H1 (cell line): ENCODE data around the gene SENP3. TPM values are rescaled to one million over a fixed set of nuclear protein-coding genes. Genes with fewer than 3 reads are reported as not detected.

Source experiments
- CTCF ChIA-PET: fragments of 300-600 bp; sonication (Branson Sonifier 250); formaldehyde crosslinking; loops from one replicate; lab custom pipeline; 2021; ENCODE audit not compliant: partially characterized antibody; lab: Charles Lee
- POLR2A ChIA-PET: fragments of 300-600 bp; sonication (Branson Sonifier 250); formaldehyde crosslinking; loops from one replicate; lab custom pipeline; 2021; ENCODE audit warnings: inconsistent platforms; ENCODE audit not compliant: partially characterized antibody; lab: Charles Lee
- DNase-seq, 2 experiments: peaks; one replicate each; pipeline versions ENCODE4 v3.0.0 to v3.0.0-alpha.2; 2010 to 2022; ENCODE audit warnings: low spot score in 2 of 2, low read depth in 1 of 2, mixed read lengths in 1 of 2
- FAIRE-seq: peaks from 2 replicates; lab custom pipeline; 2011; peaks lifted over from hg19 to GRCh38; lab: Jason Lieb, UNC
- H2AFZ ChIP-seq: 2 replicates; pipeline ENCODE4 v1.8.1; 2012; ENCODE audit warnings: low read length, inconsistent platforms
- H2AK5ac ChIP-seq: 2 replicates; pipeline ENCODE4 v1.6.1; 2013; ENCODE audit warnings: low read depth, low read length
- H2BK120ac ChIP-seq: replicated peaks from 2 replicates; pipeline ENCODE3; 2013; ENCODE audit warnings: low read depth, low read length, inconsistent platforms
- H2BK12ac ChIP-seq: 2 replicates; pipeline ENCODE4 v1.6.1; 2013; ENCODE audit warnings: low read depth, low read length
- H2BK15ac ChIP-seq: 2 replicates; pipeline ENCODE4 v1.6.1; 2013; ENCODE audit warnings: low read length
- H2BK20ac ChIP-seq: 2 replicates; pipeline ENCODE4 v1.6.1; 2013; ENCODE audit warnings: low read length
- H2BK5ac ChIP-seq: 2 replicates; pipeline ENCODE4 v1.6.1; 2013; ENCODE audit warnings: low read depth, low read length
- H3K14ac ChIP-seq: 2 replicates; pipeline ENCODE4 v1.6.1; 2013; ENCODE audit warnings: inconsistent platforms; ENCODE audit not compliant: insufficient read length
- H3K18ac ChIP-seq: 2 replicates; pipeline ENCODE4 v1.6.1; 2013; ENCODE audit warnings: low read length; ENCODE audit errors: extremely low read depth
- H3K23ac ChIP-seq: 2 replicates; pipeline ENCODE4 v1.6.1; 2013; ENCODE audit warnings: inconsistent platforms; ENCODE audit not compliant: insufficient read length
- H3K23me2 ChIP-seq: 2 replicates; pipeline ENCODE4 v1.6.1; 2013; ENCODE audit warnings: low read depth, low read length
- H3K27ac ChIP-seq: 2 replicates; pipeline ENCODE4 v1.6.1; 2011; ENCODE audit warnings: low read depth, low read length, inconsistent platforms
- H3K27me3 ChIP-seq, 4 experiments: replicated peaks in 1 of 4; 1 replicate in 1 of 4; 2 replicates in 3 of 4; pipeline versions ENCODE4 v1.6.1 to v1.8.1; 2011 to 2013; ENCODE audit warnings: low read length in 3 of 4, mild to moderate bottlenecking in 3 of 4, inconsistent platforms in 2 of 4, mixed read lengths in 2 of 4, moderate library complexity in 1 of 4; ENCODE audit not compliant: control insufficient read depth in 3 of 4, insufficient read depth in 3 of 4; ENCODE audit errors: extremely low read depth in 1 of 4
- H3K36me3 ChIP-seq, 4 experiments: 2 replicates each; pipeline versions ENCODE4 v1.6.1 to v1.8.1; 2011 to 2013; ENCODE audit warnings: mild to moderate bottlenecking in 4 of 4, low read length in 3 of 4, moderate library complexity in 2 of 4, control low read depth in 1 of 4, inconsistent platforms in 1 of 4; ENCODE audit not compliant: insufficient read depth in 4 of 4, control insufficient read depth in 2 of 4
- H3K4ac ChIP-seq: replicated peaks from 2 replicates; pipeline ENCODE3; 2013; ENCODE audit warnings: low read length, low read depth, mixed read lengths, inconsistent platforms; ENCODE audit not compliant: insufficient read length
- H3K4me1 ChIP-seq, 4 experiments: replicated peaks in 1 of 4; 1 replicate in 1 of 4; 2 replicates in 3 of 4; pipeline versions ENCODE4 v1.6.1 to v1.8.1; 2011 to 2013; ENCODE audit warnings: low read length in 3 of 4, inconsistent platforms in 2 of 4, mixed read lengths in 1 of 4; ENCODE audit not compliant: insufficient read depth in 4 of 4, control insufficient read depth in 3 of 4
- H3K4me2 ChIP-seq, 2 experiments: 2 replicates each; pipeline versions ENCODE4 v1.6.1 to v1.8.1; 2011 to 2013; ENCODE audit warnings: low read depth in 2 of 2, low read length in 2 of 2, control low read depth in 1 of 2, inconsistent platforms in 1 of 2, mild to moderate bottlenecking in 1 of 2; ENCODE audit not compliant: insufficient read depth in 1 of 2
- H3K4me3 ChIP-seq, 4 experiments: fragments of 200-600, 300-600 bp in 1 of 4; sonication (generic), shearing (Covaris generic), sonication (Bioruptor Twin) in 1 of 4; 2 replicates each; pipeline versions ENCODE4 v1.5.1 to v1.8.1; 2011 to 2016; ENCODE audit warnings: low read length in 4 of 4, low read depth in 3 of 4, control low read depth in 2 of 4, inconsistent platforms in 2 of 4, mild to moderate bottlenecking in 2 of 4, mixed read lengths in 1 of 4, moderate library complexity in 1 of 4; ENCODE audit not compliant: insufficient read depth in 2 of 4; ENCODE audit errors: extremely low read depth in 1 of 4
- H3K56ac ChIP-seq: replicated peaks from 2 replicates; pipeline ENCODE3; 2013; ENCODE audit warnings: low read depth, mild to moderate bottlenecking, mixed read lengths, low read length, inconsistent platforms; ENCODE audit not compliant: insufficient read length
- H3K79me1 ChIP-seq: 2 replicates; pipeline ENCODE4 v1.6.1; 2013; ENCODE audit warnings: low read depth, low read length, control low read depth
- H3K79me2 ChIP-seq, 2 experiments: 2 replicates each; pipeline versions ENCODE4 v1.6.1 to v1.8.1; 2012 to 2013; ENCODE audit warnings: low read length in 2 of 2, mild to moderate bottlenecking in 2 of 2, inconsistent platforms in 1 of 2; ENCODE audit not compliant: insufficient read depth in 2 of 2, control insufficient read depth in 1 of 2
- H3K9ac ChIP-seq, 4 experiments: replicated peaks in 1 of 4; 1 replicate in 1 of 4; 2 replicates in 3 of 4; pipeline versions ENCODE4 v1.6.1 to v1.8.1; 2011 to 2013; ENCODE audit warnings: low read depth in 3 of 4, low read length in 3 of 4, control low read depth in 2 of 4, mild to moderate bottlenecking in 2 of 4, moderate library complexity in 2 of 4, inconsistent platforms in 1 of 4; ENCODE audit errors: extremely low read depth in 1 of 4
- H3K9me3 ChIP-seq, 2 experiments: 2 replicates each; pipeline versions ENCODE4 v1.6.1 to v1.8.1; 2012 to 2013; ENCODE audit warnings: mild to moderate bottlenecking in 2 of 2, moderate library complexity in 2 of 2, control low read depth in 1 of 2, inconsistent platforms in 1 of 2, low read depth in 1 of 2, low read length in 1 of 2, mixed read lengths in 1 of 2; ENCODE audit not compliant: insufficient read depth in 2 of 2
- H4K20me1 ChIP-seq, 2 experiments: replicated peaks in 1 of 2; 2 replicates each; pipeline versions ENCODE3 to v1.8.1; 2011 to 2013; ENCODE audit warnings: inconsistent platforms in 2 of 2, low read length in 2 of 2, mild to moderate bottlenecking in 1 of 2; ENCODE audit not compliant: insufficient read depth in 2 of 2, control insufficient read depth in 1 of 2
- H4K5ac ChIP-seq: 2 replicates; pipeline ENCODE4 v1.6.1; 2013; ENCODE audit warnings: low read length, low read depth, mixed read lengths, inconsistent platforms; ENCODE audit not compliant: insufficient read length
- H4K8ac ChIP-seq: 2 replicates; pipeline ENCODE4 v1.8.0; 2013; ENCODE audit warnings: mild to moderate bottlenecking, moderate library complexity, low read length, inconsistent platforms; ENCODE audit not compliant: insufficient read depth; ENCODE audit errors: extremely low read depth
- H4K91ac ChIP-seq: replicated peaks from 2 replicates; pipeline ENCODE3; 2013; ENCODE audit warnings: low read length, mixed read lengths, inconsistent platforms; ENCODE audit not compliant: insufficient read length
- CBX8 ChIP-seq: fragments of 300-800, 300-1000 bp; sonication (generic); IDR thresholded peaks from 2 replicates; pipeline ENCODE4 v1.7.1; 2016; ENCODE audit warnings: low read depth, low read length, borderline replicate concordance
- CHD2 ChIP-seq: IDR thresholded peaks from 2 replicates; pipeline ENCODE4 v1.6.1; 2012; ENCODE audit warnings: low read length, improper control_type of control experiment
- CREB1 ChIP-seq: IDR thresholded peaks from 2 replicates; pipeline ENCODE4 v1.6.1; 2012; ENCODE audit warnings: inconsistent platforms
- CTBP2 ChIP-seq: IDR thresholded peaks from 2 replicates; pipeline ENCODE4 v1.7.0; 2011; ENCODE audit warnings: borderline replicate concordance, mild to moderate bottlenecking, moderate library complexity, mixed read lengths, low read length; ENCODE audit not compliant: insufficient read depth, insufficient read length
- KDM5A ChIP-seq: fragments of 200-600 bp; IDR thresholded peaks from 2 replicates; pipeline ENCODE4 v1.7.1; 2012; ENCODE audit warnings: mild to moderate bottlenecking, low read length, inconsistent platforms, mixed read lengths
- POLR2A ChIP-seq, 2 experiments: IDR thresholded peaks; 1 replicate in 1 of 2; 2 replicates in 1 of 2; pipeline ENCODE4 v1.6.1; 2011; ENCODE audit warnings: low read depth in 2 of 2, low read length in 2 of 2, mild to moderate bottlenecking in 2 of 2; ENCODE audit errors: control extremely low read depth in 1 of 2
- POLR2AphosphoS5 ChIP-seq: IDR thresholded peaks from 2 replicates; pipeline ENCODE4 v1.6.1; 2011; ENCODE audit warnings: low read depth, low read length
- SP4 ChIP-seq: IDR thresholded peaks from 2 replicates; pipeline ENCODE4 v1.6.1; 2012; ENCODE audit warnings: low read length, inconsistent platforms
- YY1 ChIP-seq: IDR thresholded peaks from 2 replicates; pipeline ENCODE4 v1.6.1; 2011; ENCODE audit warnings: low read depth, mild to moderate bottlenecking, low read length
- WGBS, 2 experiments: shearing (Covaris generic) in 1 of 2; methylation state at CpG; one replicate each; pipeline versions ENCODE4 v1.1.6 to v1.1.7; 2013 to 2015; ENCODE audit warnings: low lambda C conversion rate in 2 of 2, mixed read lengths in 2 of 2, inconsistent platforms in 1 of 2, low coverage in 1 of 2, missing lambda C conversion rate in 1 of 2; ENCODE audit not compliant: insufficient replicate concordance in 2 of 2, insufficient coverage in 1 of 2, insufficient read length in 1 of 2; ENCODE audit errors: extremely low coverage in 1 of 2, missing lambda C conversion rate in 1 of 2; 5-methylcytosine and 5-hydroxymethylcytosine counted together
- polyA plus RNA-seq, 7 experiments: library from polyadenylated mRNA; depleted of rRNA in 3 of 7; stranded (reverse) in 5 of 7; unstranded in 2 of 7; fragments of >200 nt in 5 of 7; fragments of 200-250 nt in 2 of 7; gene quantifications; 1 replicate in 5 of 7; 2 replicates in 1 of 7; 4 replicates in 1 of 7; pipeline versions ENCODE4 v1.2.1 to v1.2.3, GENCODE V29; 2011 to 2013; ENCODE audit warnings: missing spikeins in 2 of 7, mixed read lengths in 2 of 7
- total RNA-seq: library from RNA; stranded (reverse); fragmentation: NEBNext Ultra II Directional; extraction: Animal tissue kit (Norgen Biotek cat#: 25700); gene quantifications from 2 replicates; pipeline ENCODE4 v1.2.1, GENCODE V29; 2021

SENP3 gene
- total and polyA plus RNA-seq, 2 of the 8 experiments (the other 6 are each of a cell fraction or from before 2014, with no cell fraction given) = 86.2 to 129 TPM

DNA sequence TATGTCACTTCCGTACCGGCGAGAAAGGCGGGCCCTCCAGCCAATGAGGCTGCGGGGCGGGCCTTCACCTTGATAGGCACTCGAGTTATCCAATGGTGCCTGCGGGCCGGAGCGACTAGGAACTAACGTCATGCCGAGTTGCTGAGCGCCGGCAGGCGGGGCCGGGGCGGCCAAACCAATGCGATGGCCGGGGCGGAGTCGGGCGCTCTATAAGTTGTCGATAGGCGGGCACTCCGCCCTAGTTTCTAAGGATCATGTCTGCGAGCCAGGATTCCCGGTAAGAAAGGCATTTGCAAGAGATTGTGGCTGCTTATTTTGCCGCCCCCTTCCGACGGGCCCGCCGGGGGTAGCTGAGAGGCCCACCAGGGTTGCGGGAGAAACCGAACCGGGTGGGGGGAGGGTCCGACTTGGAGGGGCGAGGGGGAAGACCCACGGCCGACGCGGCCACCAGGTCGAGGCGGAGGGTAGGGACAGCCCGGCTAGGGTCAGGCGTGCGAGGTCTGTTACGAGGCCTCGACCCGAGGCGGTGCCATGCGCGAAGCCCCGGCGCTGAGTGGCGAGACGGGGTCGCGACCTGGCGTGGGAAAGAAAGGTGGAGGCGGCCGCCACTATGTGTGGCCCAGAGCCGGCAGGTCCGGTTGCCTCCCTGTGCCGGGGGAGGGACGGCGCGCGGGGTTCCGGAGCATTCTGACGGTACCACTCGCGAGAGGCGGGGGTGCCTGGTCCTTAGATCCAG is 11.0 kb downstream of the SENP3 start:
- Histone ChIP-seq H3K27me3 (no peaks in the 10 kb centered on the region), H3K23me2 (peaks cover 4% of the 10 kb centered on the region), H2BK120ac (no peak overlapping the region), H3K27ac (peak overlapping the region; percentile 99), H3K79me1 (peaks cover 6% of the 10 kb centered on the region), H3K9ac (peak overlapping the region; percentile 98 to 100 (median 99)), H4K91ac (peak overlapping the region; percentile 98), H3K4ac (peak overlapping the region; percentile 98), H3K56ac (peak overlapping the region; percentile 83), H3K4me3 (peak overlapping the region; percentile 97 to 99 (median 98)), H3K23ac (no peak overlapping the region), H3K36me3 (peaks cover 47 to 68% (median 63%) of the 10 kb centered on the region in 4 experiments), H3K18ac (peak overlapping the region; percentile 94), H3K4me1 (peaks cover 4 to 10% (median 7%) of the 10 kb centered on the region in 4 experiments), H2BK5ac (peak overlapping the region; percentile 98), H2BK12ac (no peak overlapping the region), H4K8ac (peak overlapping the region; percentile 98; the same call in 1 of the 2 replicates), H3K9me3 (no peaks in the 10 kb centered on the region), H2AFZ (no peak overlapping the region), H4K5ac (peak overlapping the region; percentile 77), H3K4me2 (peak overlapping the region; percentile 71 to 97), H2BK15ac (no peak overlapping the region), H2BK20ac (no peak overlapping the region), H3K14ac (no peak overlapping the region), H4K20me1 (peaks cover 24 to 32% of the 10 kb centered on the region in 2 experiments), H2AK5ac (peak overlapping the region; percentile 98; the same call in 1 of the 2 replicates), H3K79me2 (peaks cover 23 to 39% of the 10 kb centered on the region in 2 experiments)
- DNase-seq (peak; percentile 100), FAIRE-seq (no peak)
- POLR2A ChIA-PET = interaction anchor here (0.8 to 37.5 kb wide), 25 partner anchors 9 to 321 kb away, joined by 3 to 1144 read pairs (median 4); partner anchors contain the start of genes ATP1B2, CD68, CTDNEP1 and MPDU1
- 2% methylated on average over 51 of the region's 73 CpGs; no CpG with 5 or more reads in 1 of the 2 experiments for WGBS, 2 experiments
- CTCF ChIA-PET = interaction anchor here (0.5 to 4.5 kb wide), 6 partner anchors 12 to 671 kb away, joined by 3 to 33 read pairs (median 3); partner anchors contain the start of gene SENP3
- peak; percentile 97 for TF ChIP-seq POLR2AphosphoS5
- TF ChIP-seq CTBP2 = no peak
- TF ChIP-seq CREB1 = peak; percentile 95
- TF ChIP-seq CBX8 = no peak
- TF ChIP-seq CHD2 = peak; percentile 96
- TF ChIP-seq SP4 = peak; percentile 78
- peak; percentile 96 to 98 for TF ChIP-seq POLR2A (IDR thresholded peaks at IDR 0.05; ENCODE audit: control extremely low read depth in 1 of 2, low read depth in 2 of 2, low read length in 2 of 2)
- TF ChIP-seq KDM5A = no peak
- no peak for TF ChIP-seq YY1
